Measurements from ENCODE around the gene FAM210A. TPM values are rescaled to one million over a fixed set of nuclear protein-coding genes. Genes with fewer than 3 reads are reported as not detected.

Gene FAM210A
- total and polyA plus RNA-seq, 8 donors: 11.1 to 18.2 (median 15.9) TPM

Other genes starting within 250 kb of the FAM210A start
- 10 to 100 TPM; 21.9 to 25.8 TPM for gene RNMT, start 115 bp upstream of the FAM210A start, total RNA-seq
- 10 to 100 TPM; 43.5 to 52.7 (median 47.1) TPM for gene RNMT, start 115 bp upstream of the FAM210A start, polyA plus RNA-seq (ENCODE audit: insufficient read length in 6 of 6)
- gene MC5R, start 97.6 kb upstream of the FAM210A start, total RNA-seq: not detected
- gene MC5R, start 97.6 kb upstream of the FAM210A start, polyA plus RNA-seq (ENCODE audit: insufficient read length in 6 of 6): under 1 TPM in 2 of 6 donors, not detected in 4; 0.13 to 0.16 TPM
- not detected for gene MC2R, start 189.0 kb upstream of the FAM210A start, total RNA-seq
- under 1 TPM in 3 of 6 donors, not detected in 3; 0.04 to 0.29 (median 0.19) TPM for gene MC2R, start 189.0 kb upstream of the FAM210A start, polyA plus RNA-seq (ENCODE audit: insufficient read length in 6 of 6)

All from left lung (tissue), 8 donors.